Liver (tissue), 3 donors: Measurements from ENCODE around the gene JTB.

Experiments
- FOXA1 ChIP-seq: IDR thresholded peaks from 2 replicates; pipeline ENCODE4 v1.6.1; 2016; ENCODE audit warnings: antibody characterized with exemption
- SP1 ChIP-seq: IDR thresholded peaks from 2 replicates; pipeline ENCODE4 v1.6.1; 2018; ENCODE audit warnings: antibody characterized with exemption, mild to moderate bottlenecking
- YY1 ChIP-seq: IDR thresholded peaks from 2 replicates; pipeline ENCODE4 v1.6.1; 2016; ENCODE audit warnings: antibody characterized with exemption, mild to moderate bottlenecking
- TF ChIP-seq, protein P1 (sequence below): fragments of 150-350 bp; IDR thresholded peaks from 2 replicates; pipeline ENCODE4 v1.5.1; 2017; ENCODE audit warnings: improper control_type of control experiment, low read depth, low read length; ENCODE audit not compliant: missing input control
- TF ChIP-seq, protein P2 (sequence below): IDR thresholded peaks from 2 replicates; pipeline ENCODE4 v1.6.1; 2016; ENCODE audit warnings: antibody characterized with exemption
- TF ChIP-seq, protein P3 (sequence below): IDR thresholded peaks from 2 replicates; pipeline ENCODE4 v1.6.1; 2016; ENCODE audit warnings: antibody characterized with exemption
- donor health status: healthy.
- donor health status: healthy.

DNA sequence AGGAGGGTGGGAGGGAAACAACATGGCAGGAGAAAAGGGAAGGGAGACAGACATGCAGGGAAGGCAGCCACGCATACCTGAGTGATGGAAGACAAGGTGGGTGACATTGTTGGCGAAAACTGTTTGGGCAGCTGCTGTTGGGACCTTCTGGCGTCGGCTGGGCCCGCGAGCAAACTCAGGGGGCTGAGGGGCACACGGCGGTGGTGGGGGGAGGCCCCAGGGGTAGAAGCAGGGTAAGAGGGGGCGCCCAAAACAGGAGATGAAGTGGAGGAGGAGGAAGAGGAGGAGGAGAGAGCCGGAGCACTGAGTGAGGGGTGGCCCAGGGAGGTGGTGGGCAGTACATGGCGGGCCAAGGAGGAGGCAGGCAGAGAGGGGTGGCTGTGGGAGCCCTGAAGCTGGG lies 26.3 kb downstream of the JTB start:
- TF ChIP-seq, protein P1, sequence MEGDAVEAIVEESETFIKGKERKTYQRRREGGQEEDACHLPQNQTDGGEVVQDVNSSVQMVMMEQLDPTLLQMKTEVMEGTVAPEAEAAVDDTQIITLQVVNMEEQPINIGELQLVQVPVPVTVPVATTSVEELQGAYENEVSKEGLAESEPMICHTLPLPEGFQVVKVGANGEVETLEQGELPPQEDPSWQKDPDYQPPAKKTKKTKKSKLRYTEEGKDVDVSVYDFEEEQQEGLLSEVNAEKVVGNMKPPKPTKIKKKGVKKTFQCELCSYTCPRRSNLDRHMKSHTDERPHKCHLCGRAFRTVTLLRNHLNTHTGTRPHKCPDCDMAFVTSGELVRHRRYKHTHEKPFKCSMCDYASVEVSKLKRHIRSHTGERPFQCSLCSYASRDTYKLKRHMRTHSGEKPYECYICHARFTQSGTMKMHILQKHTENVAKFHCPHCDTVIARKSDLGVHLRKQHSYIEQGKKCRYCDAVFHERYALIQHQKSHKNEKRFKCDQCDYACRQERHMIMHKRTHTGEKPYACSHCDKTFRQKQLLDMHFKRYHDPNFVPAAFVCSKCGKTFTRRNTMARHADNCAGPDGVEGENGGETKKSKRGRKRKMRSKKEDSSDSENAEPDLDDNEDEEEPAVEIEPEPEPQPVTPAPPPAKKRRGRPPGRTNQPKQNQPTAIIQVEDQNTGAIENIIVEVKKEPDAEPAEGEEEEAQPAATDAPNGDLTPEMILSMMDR = no peak
- TF ChIP-seq YY1 (no peak), SP1 (no peak), FOXA1 (no peak)
- TF ChIP-seq, protein P2, sequence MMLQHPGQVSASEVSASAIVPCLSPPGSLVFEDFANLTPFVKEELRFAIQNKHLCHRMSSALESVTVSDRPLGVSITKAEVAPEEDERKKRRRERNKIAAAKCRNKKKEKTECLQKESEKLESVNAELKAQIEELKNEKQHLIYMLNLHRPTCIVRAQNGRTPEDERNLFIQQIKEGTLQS = no peak
- TF ChIP-seq, protein P3, sequence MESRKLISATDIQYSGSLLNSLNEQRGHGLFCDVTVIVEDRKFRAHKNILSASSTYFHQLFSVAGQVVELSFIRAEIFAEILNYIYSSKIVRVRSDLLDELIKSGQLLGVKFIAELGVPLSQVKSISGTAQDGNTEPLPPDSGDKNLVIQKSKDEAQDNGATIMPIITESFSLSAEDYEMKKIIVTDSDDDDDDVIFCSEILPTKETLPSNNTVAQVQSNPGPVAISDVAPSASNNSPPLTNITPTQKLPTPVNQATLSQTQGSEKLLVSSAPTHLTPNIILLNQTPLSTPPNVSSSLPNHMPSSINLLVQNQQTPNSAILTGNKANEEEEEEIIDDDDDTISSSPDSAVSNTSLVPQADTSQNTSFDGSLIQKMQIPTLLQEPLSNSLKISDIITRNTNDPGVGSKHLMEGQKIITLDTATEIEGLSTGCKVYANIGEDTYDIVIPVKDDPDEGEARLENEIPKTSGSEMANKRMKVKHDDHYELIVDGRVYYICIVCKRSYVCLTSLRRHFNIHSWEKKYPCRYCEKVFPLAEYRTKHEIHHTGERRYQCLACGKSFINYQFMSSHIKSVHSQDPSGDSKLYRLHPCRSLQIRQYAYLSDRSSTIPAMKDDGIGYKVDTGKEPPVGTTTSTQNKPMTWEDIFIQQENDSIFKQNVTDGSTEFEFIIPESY = no peak
